HepG2 (cell line): Measurements from ENCODE around the gene MPZL3. TPM values are rescaled to one million over a fixed set of nuclear protein-coding genes. Genes with fewer than 3 reads are reported as not detected.
A peak's percentile ranks its signal among the peaks of the same experiment; 100 is the strongest.

Experiments
- CREB3 ChIP-seq: sonication (generic); formaldehyde crosslinking; IDR thresholded peaks from 2 replicates; pipeline ENCODE4 v1.5.0; 2020; ENCODE audit warnings: missing genetic modification reagents
- EP300 ChIP-seq, 3 experiments: sonication (generic) in 1 of 3; formaldehyde crosslinking in 1 of 3; IDR thresholded peaks; 2 replicates each; pipeline versions ENCODE4 v1.5.1 to v1.6.1; 2011 to 2020; ENCODE audit warnings: low read depth in 2 of 3, low read length in 2 of 3, borderline replicate concordance in 1 of 3, improper control_type of control experiment in 1 of 3, mild to moderate bottlenecking in 1 of 3, missing genetic modification reagents in 1 of 3, moderate library complexity in 1 of 3
- FOSL1 ChIP-seq: sonication (generic); formaldehyde crosslinking; IDR thresholded peaks from 2 replicates; pipeline ENCODE4 v1.9.0; 2021; ENCODE audit warnings: missing genetic modification reagents, borderline replicate concordance
- HMG20A ChIP-seq: IDR thresholded peaks from 2 replicates; pipeline ENCODE4 v1.6.1; 2016; ENCODE audit warnings: borderline replicate concordance
- HMGXB4 ChIP-seq, 2 experiments: sonication (generic) in 1 of 2; formaldehyde crosslinking in 1 of 2; IDR thresholded peaks; 2 replicates each; pipeline versions ENCODE4 v1.4.0 to v1.6.1; 2018 to 2020; ENCODE audit warnings: missing genetic modification reagents in 2 of 2, borderline replicate concordance in 1 of 2, low read depth in 1 of 2, mild to moderate bottlenecking in 1 of 2, missing biosample characterization in 1 of 2
- MAX ChIP-seq: IDR thresholded peaks from 2 replicates; pipeline ENCODE4 v1.6.1; 2012; ENCODE audit warnings: inconsistent platforms
- NFYC ChIP-seq: IDR thresholded peaks from 2 replicates; pipeline ENCODE4 v1.6.1; 2016; ENCODE audit warnings: missing genetic modification reagents, missing compliant biosample characterization
- RCOR2 ChIP-seq: IDR thresholded peaks from 2 replicates; pipeline ENCODE4 v1.6.1; 2016; ENCODE audit warnings: missing biosample characterization, missing genetic modification reagents
- RXRB ChIP-seq: IDR thresholded peaks from 2 replicates; pipeline ENCODE4 v1.6.1; 2016; ENCODE audit warnings: borderline replicate concordance, missing genetic modification reagents, missing compliant biosample characterization
- SAP130 ChIP-seq: IDR thresholded peaks from 2 replicates; pipeline ENCODE4 v1.6.1; 2016; ENCODE audit warnings: low read depth
- TCF7L2 ChIP-seq: IDR thresholded peaks from 2 replicates; pipeline ENCODE4 v1.6.1; 2011; ENCODE audit warnings: mild to moderate bottlenecking, low read depth, low read length, moderate library complexity
- THAP11 ChIP-seq: IDR thresholded peaks from 2 replicates; pipeline ENCODE4 v1.6.1; 2016; ENCODE audit warnings: missing biosample characterization, missing genetic modification reagents
- THAP9 ChIP-seq: sonication (generic); formaldehyde crosslinking; IDR thresholded peaks from 2 replicates; pipeline ENCODE4; 2020; ENCODE audit warnings: missing genetic modification reagents, mild to moderate bottlenecking, borderline replicate concordance
- ZMYM3 ChIP-seq: sonication (generic); formaldehyde crosslinking; IDR thresholded peaks from 2 replicates; pipeline ENCODE4 v1.5.1; 2020; ENCODE audit warnings: mild to moderate bottlenecking, missing genetic modification reagents
- ZNF460 ChIP-seq: sonication (generic); formaldehyde crosslinking; IDR thresholded peaks from 2 replicates; pipeline ENCODE4 v1.5.1; 2020; ENCODE audit warnings: missing genetic modification reagents, mild to moderate bottlenecking, borderline replicate concordance
- ZNF644 ChIP-seq: IDR thresholded peaks from 2 replicates; pipeline ENCODE4 v1.6.1; 2016; ENCODE audit warnings: low read depth
- ZNF766 ChIP-seq: sonication (generic); formaldehyde crosslinking; IDR thresholded peaks from 2 replicates; pipeline ENCODE4 v1.5.0; 2020; ENCODE audit warnings: missing genetic modification reagents, borderline replicate concordance
- polyA plus RNA-seq, 8 experiments: library from polyadenylated mRNA; depleted of rRNA in 3 of 8; stranded (reverse) in 7 of 8; unstranded in 1 of 8; fragments of >200 nt; fragmentation: Illumina TruSeq in 4 of 8; extraction: Trizol in 4 of 8; gene quantifications; 2 replicates each; pipeline versions ENCODE4 v1.2.1 to v1.2.3, GENCODE V29; 2011 to 2016; ENCODE audit warnings: low read depth in 4 of 8, missing spikeins in 1 of 8, mixed read lengths in 1 of 8; ENCODE audit not compliant: insufficient read depth in 1 of 8
- total RNA-seq, 5 experiments: library from RNA; depleted of rRNA; stranded (reverse); fragments of >200 nt; fragmentation: Illumina TruSeq; extraction: Trizol; gene quantifications; 2 replicates each; pipeline ENCODE4 v1.2.3, GENCODE V29; 2016; ENCODE audit warnings: low read depth in 1 of 5
- TF ChIP-seq, protein P1 (sequence below): sonication (generic); formaldehyde crosslinking; IDR thresholded peaks from 2 replicates; pipeline ENCODE4 v1.5.1; 2020; ENCODE audit warnings: mild to moderate bottlenecking, missing genetic modification reagents, moderate library complexity

MPZL3 gene
- total and polyA plus RNA-seq, 2 of the 13 experiments (the other 11 are each of a cell fraction or from before 2014, with no cell fraction given) = 5.3 to 9.3 TPM

GRCh38 chr11:118202599-118203422 lies 49.4 kb downstream of the MPZL3 start (continued):
- TF ChIP-seq EP300 (IDR thresholded peaks at IDR 0.05; ENCODE audit: low read depth in 2 of 2, low read length in 2 of 2) (peak; percentile 72 to 94; a peak in 3 of 4 replicates), EP300 (CRISPR knock-in tag; IDR thresholded peaks at IDR 0.05; ENCODE audit: borderline replicate concordance) (peak; percentile 88), ZMYM3 (peak; percentile 82; the same call in 1 of the 2 replicates), RCOR2 (CRISPR knock-in tag) (peak; percentile 94), THAP11 (CRISPR knock-in tag) (peak; percentile 45; the same call in 1 of the 2 replicates), FOSL1 (CRISPR knock-in tag) (no peak), NFYC (CRISPR knock-in tag) (no peak), SAP130 (CRISPR knock-in tag) (peak; percentile 81), ZNF460 (CRISPR knock-in tag) (no peak), TCF7L2 (no peak), MAX (peak; percentile 62), HMGXB4 (CRISPR knock-in tag; IDR thresholded peaks at IDR 0.05; ENCODE audit: borderline replicate concordance in 1 of 2, low read depth in 1 of 2) (peak in 1 of 2 experiments; percentile 54; a peak in 2 of 4 replicates), HMG20A (CRISPR knock-in tag) (peak; percentile 68; the same call in 1 of the 2 replicates), RXRB (CRISPR knock-in tag) (peak; percentile 86; the same call in 1 of the 2 replicates), ZNF644 (CRISPR knock-in tag) (peak; percentile 93), THAP9 (CRISPR knock-in tag) (peak; percentile 37), CREB3 (CRISPR knock-in tag) (no peak), ZNF766 (CRISPR knock-in tag) (0 out of 2 replicates have a peak, but pooled peaks have one; percentile 66)
- TF ChIP-seq, protein P1, sequence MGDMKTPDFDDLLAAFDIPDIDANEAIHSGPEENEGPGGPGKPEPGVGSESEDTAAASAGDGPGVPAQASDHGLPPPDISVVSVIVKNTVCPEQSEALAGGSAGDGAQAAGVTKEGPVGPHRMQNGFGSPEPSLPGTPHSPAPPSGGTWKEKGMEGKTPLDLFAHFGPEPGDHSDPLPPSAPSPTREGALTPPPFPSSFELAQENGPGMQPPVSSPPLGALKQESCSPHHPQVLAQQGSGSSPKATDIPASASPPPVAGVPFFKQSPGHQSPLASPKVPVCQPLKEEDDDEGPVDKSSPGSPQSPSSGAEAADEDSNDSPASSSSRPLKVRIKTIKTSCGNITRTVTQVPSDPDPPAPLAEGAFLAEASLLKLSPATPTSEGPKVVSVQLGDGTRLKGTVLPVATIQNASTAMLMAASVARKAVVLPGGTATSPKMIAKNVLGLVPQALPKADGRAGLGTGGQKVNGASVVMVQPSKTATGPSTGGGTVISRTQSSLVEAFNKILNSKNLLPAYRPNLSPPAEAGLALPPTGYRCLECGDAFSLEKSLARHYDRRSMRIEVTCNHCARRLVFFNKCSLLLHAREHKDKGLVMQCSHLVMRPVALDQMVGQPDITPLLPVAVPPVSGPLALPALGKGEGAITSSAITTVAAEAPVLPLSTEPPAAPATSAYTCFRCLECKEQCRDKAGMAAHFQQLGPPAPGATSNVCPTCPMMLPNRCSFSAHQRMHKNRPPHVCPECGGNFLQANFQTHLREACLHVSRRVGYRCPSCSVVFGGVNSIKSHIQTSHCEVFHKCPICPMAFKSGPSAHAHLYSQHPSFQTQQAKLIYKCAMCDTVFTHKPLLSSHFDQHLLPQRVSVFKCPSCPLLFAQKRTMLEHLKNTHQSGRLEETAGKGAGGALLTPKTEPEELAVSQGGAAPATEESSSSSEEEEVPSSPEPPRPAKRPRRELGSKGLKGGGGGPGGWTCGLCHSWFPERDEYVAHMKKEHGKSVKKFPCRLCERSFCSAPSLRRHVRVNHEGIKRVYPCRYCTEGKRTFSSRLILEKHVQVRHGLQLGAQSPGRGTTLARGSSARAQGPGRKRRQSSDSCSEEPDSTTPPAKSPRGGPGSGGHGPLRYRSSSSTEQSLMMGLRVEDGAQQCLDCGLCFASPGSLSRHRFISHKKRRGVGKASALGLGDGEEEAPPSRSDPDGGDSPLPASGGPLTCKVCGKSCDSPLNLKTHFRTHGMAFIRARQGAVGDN (CRISPR knock-in tag) = peak; percentile 83
